Spleen (tissue), 11 donors: ENCODE data around the gene SEMA7A. TPM values are rescaled to one million over a fixed set of nuclear protein-coding genes. Genes with fewer than 3 reads are reported as not detected.
"Not testable (repeated sequence)": the region's sequence is repeated elsewhere in the genome, so short reads cannot be mapped to it uniquely, and the experiment has no call there.

Experiments
- DNase-seq: peaks from one replicate; pipeline ENCODE4 v3.0.0-alpha.2; 2020
- H3K27ac ChIP-seq, 8 donors: fragments of 200-600 bp; sonication (generic) in 7 of 8; 1 replicate in 4 of 8; 2 replicates in 4 of 8; pipeline versions ENCODE4 v1.5.0 to v1.8.0; 2016 to 2021; ENCODE audit warnings: inconsistent platforms in 4 of 8, mild to moderate bottlenecking in 4 of 8, moderate library complexity in 1 of 8
- H3K27me3 ChIP-seq, 7 donors: fragments of 200-600 bp; sonication (generic) in 6 of 7; replicated peaks in 1 of 7; 1 replicate in 4 of 7; 2 replicates in 3 of 7; pipeline versions ENCODE4 v1.5.0 to v1.8.0; 2016 to 2021; ENCODE audit warnings: inconsistent platforms in 3 of 7, mild to moderate bottlenecking in 1 of 7
- H3K36me3 ChIP-seq, 6 donors: fragments of 200-600 bp; sonication (generic) in 5 of 6; 1 replicate in 4 of 6; 2 replicates in 2 of 6; pipeline versions ENCODE4 v1.5.0 to v1.8.0; 2016 to 2021; ENCODE audit warnings: inconsistent platforms in 2 of 6
- H3K4me1 ChIP-seq, 6 donors: fragments of 200-600 bp; sonication (generic) in 5 of 6; 1 replicate in 3 of 6; 2 replicates in 3 of 6; pipeline versions ENCODE4 v1.5.0 to v1.8.0; 2016 to 2021; ENCODE audit warnings: inconsistent platforms in 3 of 6
- H3K4me3 ChIP-seq, 8 donors: fragments of 200-600 bp; sonication (generic) in 7 of 8; 1 replicate in 4 of 8; 2 replicates in 4 of 8; pipeline versions ENCODE4 v1.5.0 to v1.8.0; 2016 to 2021; ENCODE audit warnings: inconsistent platforms in 4 of 8, mild to moderate bottlenecking in 4 of 8, moderate library complexity in 2 of 8
- H3K9me3 ChIP-seq, 8 donors: fragments of 200-600 bp; sonication (generic) in 7 of 8; 1 replicate in 4 of 8; 2 replicates in 4 of 8; pipeline versions ENCODE4 v1.5.0 to v1.8.0; 2016 to 2021; ENCODE audit warnings: inconsistent platforms in 4 of 8
- CTCF ChIP-seq, 11 experiments: fragments of 200-600 bp in 7 of 11; fragments of 450-650 bp in 4 of 11; sonication (generic) in 4 of 11; IDR thresholded peaks in 8 of 11; conservative IDR thresholded peaks in 3 of 11; 1 replicate in 7 of 11; 2 replicates in 4 of 11; pipeline versions ENCODE4 v1.4.0 to v1.8.0; 2016 to 2021; ENCODE audit warnings: antibody characterized with exemption in 11 of 11, inconsistent platforms in 4 of 11, mild to moderate bottlenecking in 1 of 11
- POLR2A ChIP-seq, 3 donors: fragments of 450-650 bp; IDR thresholded peaks; one replicate each; pipeline ENCODE4 v1.5.1; 2017; ENCODE audit warnings: antibody characterized with exemption in 3 of 3, mild to moderate bottlenecking in 1 of 3
- POLR2AphosphoS5 ChIP-seq, 3 donors: sonication (generic); formaldehyde crosslinking; IDR thresholded peaks; one replicate each; pipeline ENCODE4 v1.5.1; 2017; ENCODE audit warnings: antibody characterized with exemption in 3 of 3
- WGBS, 5 donors: extraction: QIAGEN DNeasy Blood & Tissue Kit in 3 of 5; methylation state at CpG; one replicate each; pipeline versions ENCODE4 v1.1.5 to v1.1.7; 2013 to 2018; 5-methylcytosine and 5-hydroxymethylcytosine counted together
- intact Hi-C: fragments of 100-400 bp; cut with DNase I; formaldehyde crosslinking; loops from one replicate; pipeline ENCODE4 v1.15.0; 2023; ENCODE audit warnings: low total_unique reads
- microRNA-seq, 3 donors: library from miRNA; unstranded; fragments of <30 nt; microRNA quantifications; one replicate each; pipeline versions ENCODE4 to v1.1.0, GENCODE V29; 2019 to 2020
- polyA plus RNA-seq, 3 donors: library from polyadenylated mRNA; stranded (reverse); fragments of 200-250 nt; gene quantifications; one replicate each; pipeline ENCODE4 v1.2.1, GENCODE V29; 2013
- small RNA-seq, 4 donors: library from RNA; depleted of rRNA; stranded (forward); fragments of <200 nt; gene quantifications; one replicate each; pipeline ENCODE3, GENCODE V24; 2016
- total RNA-seq, 7 donors: library from RNA; depleted of rRNA in 3 of 7; stranded (reverse); fragments of >200 nt in 3 of 7; fragmentation: NEBNext Ultra II Directional in 4 of 7; extraction: Animal tissue kit (Norgen Biotek cat#: 25700) in 4 of 7; gene quantifications; one replicate each; pipeline versions ENCODE4 v1.1.0 to v1.2.1, GENCODE V29; 2016 to 2021
- donor health status: healthy with polysubstance abuse.
- donor health status: DM: no; HTN: no; CAD: no; lungs with moderate emphysema.
- donor health status: DM: no; HTN: no; CAD: no.
- donor health status: Bipolar disorder and iron deficiency.
- donor health status: healthy.
- donor health status: DM: no; HTN: no; CAD: no.
- donor health status: DM: yes; HTN: yes; CAD: no.

SEMA7A gene
- total and polyA plus RNA-seq, 10 donors, result 41.6 to 154 (median 127) TPM

GRCh38 chr15:74364936-74365597 lies 68.7 kb downstream of the SEMA7A start:
- peak overlapping the region; percentile 46 to 85 (median 68) for H3K27ac ChIP-seq
- peaks cover 0 to 51% (median 17%) of the 10 kb centered on the region in 7 donors for H3K27me3 ChIP-seq
- TF ChIP-seq CTCF (IDR thresholded peaks at IDR 0.05 in 8 of 11, conservative IDR thresholded peaks at IDR 0.05 in 3 of 11) (no peak), POLR2AphosphoS5 (IDR thresholded peaks at IDR 0.05) (no peak), POLR2A (IDR thresholded peaks at IDR 0.05) (no peak)
- H3K4me1 ChIP-seq, result peaks cover 0 to 34% (median 22%) of the 10 kb centered on the region in 6 donors
- no peak for DNase-seq
- WGBS, 5 donors, result 83 to 92% (median 88%) methylated on average over 12 of the region's 12 CpGs
- H3K36me3 ChIP-seq, result no peaks in the 10 kb centered on the region
- intact Hi-C loops, result no loop called here
- H3K9me3 ChIP-seq, result no peaks in the 10 kb centered on the region
- peak overlapping the region in 6 of 8 donors; percentile 45 to 74 (median 54) for H3K4me3 ChIP-seq

GRCh38 chr15:74362482-74362881 lies 71.3 kb downstream of the SEMA7A start:
- Histone ChIP-seq H3K4me3 (no peak overlapping the region), H3K4me1 (peaks cover 0 to 23% (median 18%) of the 10 kb centered on the region in 6 donors), H3K27me3 (peaks cover 0 to 35% (median 17%) of the 10 kb centered on the region in 7 donors), H3K9me3 (no peaks in the 10 kb centered on the region), H3K36me3 (no peaks in the 10 kb centered on the region), H3K27ac (no peak overlapping the region)
- DNase-seq, result no peak
- WGBS, 5 donors, result 76 to 98% (median 93%) methylated on average over 1 of the region's 1 CpG
- intact Hi-C loops, result no loop called here
- TF ChIP-seq CTCF (IDR thresholded peaks at IDR 0.05 in 8 of 11, conservative IDR thresholded peaks at IDR 0.05 in 3 of 11) (no peak), POLR2A (IDR thresholded peaks at IDR 0.05) (no peak), POLR2AphosphoS5 (IDR thresholded peaks at IDR 0.05) (no peak)

GRCh38 chr15:74360855-74361254 lies 72.9 kb downstream of the SEMA7A start:
- H3K4me1 ChIP-seq, H3K27ac ChIP-seq, H3K9me3 ChIP-seq, intact Hi-C loops, H3K36me3 ChIP-seq, DNase-seq, H3K4me3 ChIP-seq: not testable (repeated sequence)
- peaks cover 0 to 22% (median 8%) of the 10 kb centered on the region in 7 donors for H3K27me3 ChIP-seq
- 65 to 95% (median 89%) methylated on average over 1 of the region's 1 CpG for WGBS, 5 donors

- H3K27me3 ChIP-seq, result peaks cover 0 to 14% (median 0%) of the 10 kb centered on the region in 7 donors
- H3K27ac ChIP-seq, intact Hi-C loops, H3K9me3 ChIP-seq, H3K4me3 ChIP-seq, H3K4me1 ChIP-seq, H3K36me3 ChIP-seq, DNase-seq: not testable (repeated sequence)
- 71 to 93% (median 86%) methylated on average over 6 of the region's 6 CpGs for WGBS, 5 donors
These were observed 74.4 kb downstream of the SEMA7A start for GRCh38 chr15:74359376-74359775.

Small RNA genes lying within 50 kb of the gene (microRNA-seq; reads per million reads assigned to microRNA genes)
- 0 to 1.4 (median 0.36) reads per million in 3 donors for gene MIR6881

Small RNA genes lying within 50 kb of the gene (small RNA-seq; reads per million reads assigned to genes)
- gene MIR6881, result 0 to 0.14 (median 0) reads per million in 4 donors

Other genes with a start within 250 kb of the SEMA7A start
- 1 to 10 TPM in 2 of 7 donors, under 1 TPM in 2, not detected in 3; 0.47 to 1.8 (median 0.94) TPM for gene STRA6, start 231.2 kb downstream of the SEMA7A start, total RNA-seq
- 1 to 10 TPM in 1 of 3 donors, under 1 TPM in 2; 0.68 to 1.2 (median 0.96) TPM for gene STRA6, start 231.2 kb downstream of the SEMA7A start, polyA plus RNA-seq
- gene CCDC33, start 197.6 kb downstream of the SEMA7A start, total RNA-seq, result not detected
- gene CCDC33, start 197.6 kb downstream of the SEMA7A start, polyA plus RNA-seq, result under 1 TPM in 1 of 3 donors, not detected in 2; 0.08 TPM
- 10 to 100 TPM in 1 of 7 donors, 1 to 10 TPM in 6; 3.2 to 14.3 (median 5.0) TPM for gene CYP11A1, start 66.3 kb downstream of the SEMA7A start, total RNA-seq
- gene CYP11A1, start 66.3 kb downstream of the SEMA7A start, polyA plus RNA-seq, result 1 to 10 TPM; 1.6 to 3.6 (median 1.7) TPM
- gene UBL7, start 27.2 kb upstream of the SEMA7A start, total RNA-seq, result 10 to 100 TPM; 37.4 to 83.9 (median 47.8) TPM
- 10 to 100 TPM; 36.9 to 58.2 (median 42.3) TPM for gene UBL7, start 27.2 kb upstream of the SEMA7A start, polyA plus RNA-seq
- gene ARID3B, start 107.3 kb upstream of the SEMA7A start, total RNA-seq, result 10 to 100 TPM; 14.5 to 25.2 (median 16.3) TPM
- gene ARID3B, start 107.3 kb upstream of the SEMA7A start, polyA plus RNA-seq, result 1 to 10 TPM; 3.5 to 7.8 (median 4.7) TPM
- 100 to 1,000 TPM in 6 of 7 donors, 10 to 100 TPM in 1; 97.8 to 229 (median 109) TPM for gene CLK3, start 181.9 kb upstream of the SEMA7A start, total RNA-seq
- 100 to 1,000 TPM in 1 of 3 donors, 10 to 100 TPM in 2; 54.0 to 106 (median 93.7) TPM for gene CLK3, start 181.9 kb upstream of the SEMA7A start, polyA plus RNA-seq